HG03139 (cell line): ENCODE measurements around the gene IFNGR2.
A peak's percentile ranks its signal among the peaks of the same experiment; 100 is the strongest.
"Not testable (repeated sequence)": the region's sequence is repeated elsewhere in the genome, so short reads cannot be mapped to it uniquely, and the experiment has no call there.

Experiments used
- ATAC-seq: cut with Tn5 transposase; IDR thresholded peaks from one replicate; pipeline ENCODE4 v1.9.1; 2021; ENCODE audit not compliant: unreplicated experiment

The IFNGR2 gene

DNA sequence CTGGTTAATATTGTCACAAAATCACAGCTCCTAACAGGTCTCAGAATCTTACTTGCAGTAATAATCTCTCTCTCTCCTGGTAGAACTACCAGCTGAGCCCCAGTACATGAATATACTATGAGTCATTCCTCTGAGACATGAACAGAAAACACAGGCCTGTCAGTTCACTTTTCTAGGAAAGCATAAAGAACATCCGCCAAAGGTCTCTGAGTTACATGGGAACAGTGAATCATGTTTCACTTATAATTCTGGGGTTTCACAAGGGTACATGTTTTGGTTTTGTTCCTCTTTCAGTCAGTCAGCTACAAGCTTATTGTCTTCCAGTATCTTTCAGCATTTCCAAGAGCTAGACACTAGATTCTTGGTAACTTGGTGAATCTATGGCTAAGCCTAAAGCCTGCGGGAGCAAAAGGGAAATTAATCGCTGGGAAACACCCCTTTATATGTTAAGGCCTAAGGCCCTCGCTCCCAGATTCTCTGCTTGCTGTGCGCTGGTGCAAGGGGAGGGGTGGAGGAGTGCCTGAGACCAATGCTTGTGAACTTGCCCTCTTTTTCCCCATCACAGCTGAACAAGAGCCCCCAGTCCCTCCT is 31.7 kb downstream of the IFNGR2 start:
- peak; percentile 81 for ATAC-seq

DNA sequence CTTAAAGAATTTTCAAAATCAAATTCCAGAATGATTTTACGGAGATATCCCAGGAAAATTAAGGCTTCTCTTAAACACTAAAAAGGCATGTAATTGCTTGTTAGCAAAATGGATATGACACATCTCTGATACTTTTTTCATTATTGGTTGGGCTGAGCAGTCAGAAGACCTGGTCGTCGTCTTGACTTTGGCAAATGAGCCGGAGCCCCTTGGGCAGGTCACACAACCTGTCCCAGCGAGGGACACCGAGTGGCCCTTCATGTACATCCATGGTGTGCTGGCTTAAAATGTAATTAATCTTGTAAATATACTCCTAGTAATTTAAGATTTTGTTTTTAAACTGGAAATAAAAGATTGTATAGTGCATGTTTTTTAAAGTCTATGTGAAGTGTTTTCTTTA is 33.9 kb downstream of the IFNGR2 start:
- ATAC-seq, result no peak

- no peak for ATAC-seq
These were observed 38.6 kb downstream of the IFNGR2 start for GRCh38 chr21:33441489-33442477.

GRCh38 chr21:33443194-33443593 is 40.0 kb downstream of the IFNGR2 start:
- no peak for ATAC-seq

- ATAC-seq, result no peak
These were observed 41.3 kb downstream of the IFNGR2 start for GRCh38 chr21:33444499-33444898.

DNA sequence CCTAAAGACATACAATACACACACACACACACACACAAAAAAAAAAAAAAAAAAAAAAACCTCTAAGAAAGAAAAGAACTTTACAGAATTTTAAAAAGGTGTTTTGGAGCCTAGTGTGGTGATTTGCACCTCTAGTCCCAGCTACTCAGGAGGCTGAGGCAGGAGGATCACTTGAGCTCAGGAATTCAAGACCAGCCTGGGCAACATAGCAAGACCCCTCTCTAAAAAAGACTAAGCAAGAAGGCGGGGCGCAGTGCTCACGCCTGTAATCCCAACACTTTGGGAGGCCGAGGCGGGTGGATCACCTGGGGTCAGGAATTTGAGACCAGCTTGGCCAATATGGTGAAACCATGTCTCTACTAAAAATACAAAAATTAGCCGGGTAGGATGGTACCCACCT is 43.4 kb downstream of the IFNGR2 start:
- ATAC-seq, result not testable (repeated sequence)

- no peak for ATAC-seq
These were observed 46.4 kb downstream of the IFNGR2 start for GRCh38 chr21:33449616-33450015.

GRCh38 chr21:33451634-33452071 is 48.4 kb downstream of the IFNGR2 start:
- no peak for ATAC-seq

DNA sequence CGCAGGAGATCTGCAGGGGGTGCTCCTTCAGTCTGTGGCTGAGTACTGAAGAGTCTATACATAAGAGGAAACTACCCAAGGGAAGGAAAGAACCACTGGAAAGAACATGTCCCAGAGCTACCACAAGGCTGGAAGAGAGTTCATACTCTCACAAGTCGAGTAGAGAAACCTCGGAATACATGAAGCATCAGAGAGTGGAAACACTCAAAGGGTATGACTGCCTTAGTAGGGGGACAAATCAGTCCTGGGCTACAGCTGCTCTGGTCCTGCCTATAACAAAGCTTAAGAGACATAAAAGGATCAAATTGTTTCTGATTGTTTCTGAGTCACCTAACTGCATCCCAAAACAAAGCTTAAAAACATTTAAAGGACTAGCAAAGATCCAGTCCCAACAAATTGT is 49.1 kb downstream of the IFNGR2 start:
- ATAC-seq, result no peak

- no peak for ATAC-seq
These were observed 52.7 kb downstream of the IFNGR2 start for GRCh38 chr21:33455686-33456446.

DNA sequence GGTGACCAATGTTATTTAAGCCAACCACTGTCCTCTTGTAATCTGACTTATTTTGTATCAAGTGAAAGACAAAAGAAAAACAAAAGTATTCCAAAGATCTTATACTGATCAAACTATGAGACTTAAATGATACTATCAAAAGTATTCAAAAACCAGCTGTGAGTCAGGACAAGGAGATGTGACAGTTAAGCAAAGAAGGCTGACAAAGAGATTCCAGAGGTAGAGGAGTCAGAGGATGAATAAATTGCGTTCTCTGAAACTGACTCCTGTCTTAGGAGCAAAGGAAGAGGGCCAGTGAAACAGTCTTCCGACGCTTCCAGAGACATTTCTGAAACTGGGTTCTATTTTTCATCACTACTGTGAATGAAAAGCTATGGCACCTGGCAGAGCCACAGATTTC is 55.6 kb downstream of the IFNGR2 start:
- no peak for ATAC-seq

DNA sequence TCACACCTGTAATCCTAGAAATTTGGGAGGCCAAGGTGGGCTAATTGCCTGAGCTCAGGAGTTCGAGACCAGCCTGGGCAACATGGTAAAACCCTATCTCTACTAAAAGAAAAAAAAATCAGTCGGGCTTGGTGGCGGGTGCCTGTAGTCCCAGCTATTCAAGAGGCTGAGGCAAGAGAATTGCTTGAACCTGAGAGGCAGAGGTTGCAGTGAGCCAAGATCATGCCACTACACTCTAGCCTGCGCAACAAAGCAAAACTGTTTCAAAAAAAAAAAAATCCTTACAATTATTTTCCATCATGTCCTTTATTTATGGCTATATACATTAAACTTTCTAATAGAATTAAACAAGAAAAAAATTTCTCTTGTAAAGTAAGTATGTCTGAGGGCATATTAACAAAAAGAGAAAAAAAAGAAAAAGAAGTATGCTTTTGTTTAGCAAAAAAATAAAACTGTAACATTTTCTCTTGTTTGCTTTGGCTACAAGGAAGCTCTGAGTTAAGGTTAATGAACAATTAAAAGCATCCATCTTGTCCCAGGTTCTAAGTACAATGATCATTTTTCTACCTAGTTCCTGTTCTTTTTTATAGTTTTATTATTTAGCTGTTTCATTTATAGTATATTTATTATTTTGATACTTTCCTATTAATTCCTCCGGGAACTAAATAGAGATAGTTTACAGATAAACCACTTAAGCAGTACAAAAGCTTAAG is 58.5 kb downstream of the IFNGR2 start:
- no peak for ATAC-seq

DNA sequence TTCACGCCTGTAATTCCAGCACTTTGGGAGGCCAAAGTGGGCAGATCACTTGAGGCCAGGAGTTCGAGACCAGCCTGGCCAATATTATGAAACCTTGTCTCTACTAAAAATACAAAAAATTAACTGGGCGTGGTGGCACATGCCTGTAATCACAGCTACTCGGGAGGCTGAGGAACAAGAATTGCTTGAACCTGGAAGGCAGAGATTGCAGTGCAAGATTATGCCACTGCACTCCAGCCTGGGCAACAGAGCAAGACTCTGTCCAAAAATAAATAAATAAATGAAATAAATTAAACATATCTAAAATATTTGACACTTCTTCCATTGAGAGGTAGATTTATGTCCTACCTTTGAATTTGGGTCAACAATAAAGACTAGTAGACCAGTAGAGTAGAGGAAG is 66.0 kb downstream of the IFNGR2 start:
- ATAC-seq, result not testable (repeated sequence)

GRCh38 chr21:33470701-33471100 is 67.5 kb downstream of the IFNGR2 start:
- no peak for ATAC-seq

DNA sequence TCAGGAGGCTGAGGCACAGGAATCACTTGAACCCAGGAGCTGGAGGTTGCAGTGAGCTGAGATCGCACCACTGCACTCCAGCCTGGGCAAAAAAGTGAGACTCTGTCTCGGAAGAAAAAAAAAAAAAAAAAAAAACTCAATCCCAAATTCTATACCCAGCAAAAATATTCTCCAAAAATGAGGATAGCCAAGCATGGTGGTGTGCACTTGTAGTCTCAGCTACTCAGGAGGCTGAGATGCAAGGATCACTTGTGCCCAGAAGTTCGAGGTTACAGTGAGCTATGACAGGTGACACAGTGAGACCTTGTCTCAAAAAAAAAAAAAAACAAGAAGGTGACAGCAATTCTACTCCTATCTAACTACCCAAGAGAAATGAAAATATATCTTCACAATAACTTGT is 70.1 kb downstream of the IFNGR2 start:
- no peak for ATAC-seq

DNA sequence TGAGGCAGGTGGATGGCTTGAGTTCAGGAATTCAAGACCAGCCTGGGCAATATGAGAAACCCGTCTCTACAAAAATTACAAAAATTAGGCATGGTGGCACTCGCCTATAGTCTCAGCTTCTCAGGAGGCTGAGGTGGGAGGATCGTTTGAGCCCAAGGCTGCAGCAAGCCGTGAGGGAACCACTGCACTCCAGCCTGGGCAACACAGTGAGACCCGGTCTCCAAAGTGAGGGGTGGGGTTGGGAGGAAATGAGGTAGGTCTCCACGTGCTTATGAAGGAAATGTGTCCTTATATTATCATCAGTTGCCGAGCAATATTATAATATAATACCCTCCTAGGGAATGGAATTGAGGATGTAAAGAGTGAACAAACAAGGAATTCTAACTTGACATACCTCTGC is 73.9 kb downstream of the IFNGR2 start:
- ATAC-seq, result no peak

DNA sequence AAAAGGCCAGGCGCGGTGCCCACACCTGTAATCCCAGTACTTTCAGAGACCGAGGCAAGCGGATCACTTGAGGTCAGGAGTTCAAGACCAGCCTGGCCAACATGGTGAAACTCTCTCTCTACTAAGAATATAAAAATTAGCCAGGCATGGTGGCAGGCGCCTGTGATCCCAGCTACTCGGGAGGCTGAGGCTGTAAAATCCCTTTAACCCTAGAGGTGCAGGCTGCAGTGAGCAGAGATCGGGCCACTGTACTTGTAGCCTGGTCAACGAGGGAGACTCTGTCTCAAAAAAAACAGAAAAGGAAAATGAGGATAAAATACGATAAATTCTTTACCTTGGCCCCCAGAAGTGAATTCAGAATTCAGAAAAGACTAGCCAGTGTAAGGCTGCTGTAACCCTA is 75.0 kb downstream of the IFNGR2 start:
- ATAC-seq, result no peak

DNA sequence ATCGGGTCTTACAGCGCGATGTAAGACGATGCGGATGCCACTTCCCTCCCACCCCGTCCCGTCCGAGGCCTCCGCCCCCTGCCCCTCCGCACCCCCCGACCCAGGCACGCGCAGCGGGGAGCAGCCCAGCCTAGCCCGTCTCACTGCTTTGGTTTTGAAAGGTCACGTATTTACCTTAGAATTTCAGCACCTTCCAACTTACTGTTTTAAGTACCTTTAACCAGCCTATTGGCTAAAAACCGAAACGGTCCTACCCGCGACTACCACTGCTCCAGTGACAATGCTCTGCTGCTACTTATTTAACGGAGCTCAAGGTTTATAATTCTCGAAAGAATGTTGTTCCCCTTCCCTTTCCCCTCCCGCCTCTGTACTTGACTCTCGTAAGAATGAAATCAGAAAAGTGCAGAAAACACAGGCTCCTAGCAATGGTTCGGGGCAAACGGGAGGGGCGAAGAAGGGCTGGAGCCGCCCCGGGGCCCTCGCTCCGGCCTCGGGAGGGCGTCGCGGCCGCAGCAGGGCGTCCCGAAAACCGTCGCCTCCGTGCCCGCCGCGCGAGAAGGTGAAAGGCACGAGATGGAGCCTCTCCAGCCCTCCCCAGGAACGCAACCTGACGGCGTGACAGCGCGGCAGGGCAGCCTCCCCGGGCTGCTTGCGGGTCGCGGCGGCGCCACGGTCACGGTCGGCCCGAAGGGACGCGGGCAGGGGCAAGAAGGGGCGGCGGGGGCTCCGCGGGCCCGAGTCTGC is 75.9 kb downstream of the IFNGR2 start:
- ATAC-seq, result no peak

GRCh38 chr21:33479679-33480480 is 76.7 kb downstream of the IFNGR2 start, which contains the start of gene TMEM50B:
Gene TMEM50B, minus strand, starts transcription at chr21:33479974. Its CDS starts 11,089 bp downstream, at chr21:33468885.
- ATAC-seq, result peak; percentile 87
